ENCODE data around the gene CIROP.

GRCh38 chr14:23085458-23085857, 19.3 kb downstream of the CIROP start:
- no peak for TF ChIP-seq CTCF (IDR thresholded peaks at IDR 0.05)
- TF ChIP-seq POLR2A (IDR thresholded peaks at IDR 0.05) = no peak

Data from testis (tissue), 2 donors.